NCI-H2196 (cell line): ENCODE results near the gene KRTAP10-6.
"Not testable (repeated sequence)": the region's sequence is repeated elsewhere in the genome, so short reads cannot be mapped to it uniquely, and the experiment has no call there.

Source experiments
- DNase-seq: peaks from one replicate; lab custom pipeline; 2025; ENCODE audit not compliant: unreplicated experiment; lab: John Stamatoyannopoulos, UW

Gene KRTAP10-6

DNA sequence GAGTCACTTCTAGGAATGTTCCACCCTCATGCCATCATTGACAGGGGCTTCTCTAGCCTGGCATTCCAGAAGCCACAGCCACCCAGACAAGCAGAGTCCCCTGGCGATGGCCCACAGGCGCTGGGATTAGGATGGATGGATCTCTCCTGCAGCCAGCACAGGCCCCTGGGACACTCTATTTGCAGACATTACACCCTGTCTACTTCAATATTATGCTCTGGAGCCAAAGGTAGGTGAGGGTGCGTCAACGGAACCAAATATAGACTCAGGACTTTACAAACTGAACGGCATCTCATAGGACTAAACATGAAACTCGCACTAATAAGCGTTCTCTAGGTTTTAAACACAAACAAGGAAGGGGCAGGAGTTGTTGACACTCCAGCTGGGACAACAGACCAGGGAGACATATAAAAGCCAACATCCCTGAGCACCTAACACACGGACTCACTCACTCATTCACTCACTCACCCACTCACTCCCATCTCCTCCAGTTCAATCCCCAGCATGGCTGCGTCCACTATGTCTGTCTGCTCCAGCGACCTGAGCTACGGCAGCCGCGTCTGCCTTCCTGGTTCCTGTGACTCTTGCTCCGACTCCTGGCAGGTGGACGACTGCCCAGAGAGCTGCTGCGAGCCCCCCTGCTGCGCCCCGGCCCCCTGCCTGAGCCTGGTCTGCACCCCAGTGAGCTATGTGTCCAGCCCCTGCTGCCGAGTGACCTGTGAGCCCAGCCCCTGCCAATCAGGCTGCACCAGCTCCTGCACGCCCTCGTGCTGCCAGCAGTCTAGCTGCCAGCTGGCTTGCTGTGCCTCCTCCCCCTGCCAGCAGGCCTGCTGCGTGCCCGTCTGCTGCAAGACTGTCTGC is 8.0 kb upstream of the KRTAP10-6 start, which contains the start of gene KRTAP10-7:
Gene KRTAP10-7, plus strand, starts transcription at position 480 of the 861 bp plus-strand sequence. Its CDS starts 25 bp downstream, at position 505.
- DNase-seq = not testable (repeated sequence)

DNA sequence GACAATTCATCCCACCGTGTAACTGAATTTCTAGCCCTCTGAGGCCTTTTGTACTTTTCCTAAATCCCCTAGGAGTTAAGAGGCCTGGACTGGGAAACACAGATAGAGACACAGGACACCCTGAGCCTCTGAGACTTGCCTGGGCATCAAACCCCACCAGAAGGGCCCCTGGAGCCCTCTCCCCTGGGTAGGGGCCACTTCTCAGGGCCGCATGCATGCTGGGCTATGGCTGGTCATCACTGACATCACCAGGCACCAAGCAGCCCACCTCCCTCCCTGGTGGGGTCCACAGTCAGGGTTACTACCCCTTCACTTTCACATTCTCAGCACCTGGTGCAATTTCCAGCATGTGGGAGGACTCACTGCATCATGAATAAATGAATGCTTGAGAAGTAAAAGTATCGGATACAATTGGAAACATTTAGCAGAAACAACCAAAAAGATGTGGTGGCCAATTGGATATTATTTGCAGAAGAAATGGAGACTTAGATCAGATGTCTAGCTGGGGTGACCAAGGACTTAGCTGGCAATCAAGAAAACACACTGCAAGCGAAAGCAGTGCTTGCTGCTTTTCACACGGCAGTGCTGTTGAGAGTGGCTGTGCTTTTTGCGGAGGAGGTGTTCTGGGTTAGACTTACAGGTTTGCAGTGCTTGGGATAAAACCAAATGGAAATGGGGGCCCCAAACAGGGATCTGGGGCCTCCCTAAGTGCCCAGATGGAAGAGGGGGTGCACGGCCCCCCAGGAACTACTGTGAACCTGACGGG is 7.1 kb upstream of the KRTAP10-6 start:
- DNase-seq = no peak

DNA sequence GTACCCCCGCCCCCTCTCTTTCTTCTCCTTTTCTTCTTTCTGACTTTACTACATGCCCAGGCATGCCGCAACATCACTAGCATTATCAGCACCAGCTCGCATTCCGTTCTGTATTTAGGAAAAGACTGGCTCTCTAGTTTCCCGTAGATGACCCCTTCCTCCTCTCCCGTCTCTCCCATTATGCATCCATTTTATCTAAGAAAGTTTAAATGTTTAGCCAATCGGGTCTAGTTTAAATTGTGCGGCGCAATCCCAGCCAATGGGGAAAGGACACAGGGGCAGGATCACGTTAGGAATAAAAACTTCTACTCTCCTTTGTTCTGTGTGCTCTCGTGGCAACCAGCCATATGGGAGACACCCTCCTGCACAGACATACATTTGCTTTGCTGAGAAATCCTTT is 5.8 kb upstream of the KRTAP10-6 start:
- DNase-seq = no peak

DNA sequence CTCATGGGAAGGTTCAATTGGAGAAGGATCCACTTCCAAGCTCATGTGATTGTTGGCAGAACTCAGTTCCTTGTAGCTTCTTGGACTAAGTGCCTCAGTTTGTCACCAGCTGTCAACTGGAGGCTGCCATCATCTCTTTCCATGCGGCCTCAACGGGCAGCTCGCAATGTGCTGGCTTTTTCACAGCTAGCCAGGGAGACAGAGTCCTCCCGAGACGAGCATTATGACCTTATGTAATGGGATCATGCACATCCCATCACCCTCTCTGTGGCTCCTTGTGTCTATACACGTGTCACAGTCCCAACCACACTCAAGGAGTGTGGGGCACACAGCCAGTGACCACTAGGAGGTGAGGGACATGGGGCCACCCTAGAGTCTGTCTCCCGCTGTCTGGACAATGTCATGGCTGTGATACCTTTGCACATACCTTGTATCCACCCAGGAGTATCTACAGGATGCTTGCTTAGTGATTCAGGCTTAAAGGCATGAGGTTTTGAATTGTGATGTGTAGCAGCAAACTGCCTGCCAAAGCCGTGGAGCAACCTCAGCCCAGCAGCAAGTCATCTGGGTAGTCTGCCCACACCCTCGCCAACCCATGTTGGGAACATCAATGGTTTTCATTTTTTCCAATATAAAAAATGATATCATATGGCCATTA is 3.9 kb upstream of the KRTAP10-6 start:
- no peak for DNase-seq

DNA sequence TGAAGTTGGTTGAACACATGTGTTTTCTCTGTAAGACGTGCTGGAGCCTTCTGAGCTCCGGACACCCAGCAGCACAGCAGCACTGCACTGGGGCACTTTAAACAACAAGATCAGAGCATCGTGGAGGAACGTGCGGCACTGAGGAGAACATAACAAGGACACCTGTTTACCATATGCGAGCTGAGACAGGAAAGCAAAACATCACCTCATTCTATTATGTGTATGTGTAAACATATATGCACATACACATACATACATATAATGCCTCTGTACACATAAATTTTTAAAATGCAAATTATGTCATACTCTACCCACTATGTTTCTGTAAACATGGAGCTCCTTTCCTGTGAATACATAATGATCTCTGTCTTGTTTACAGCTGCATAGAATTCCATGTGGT is 3.2 kb upstream of the KRTAP10-6 start:
- no peak for DNase-seq

DNA sequence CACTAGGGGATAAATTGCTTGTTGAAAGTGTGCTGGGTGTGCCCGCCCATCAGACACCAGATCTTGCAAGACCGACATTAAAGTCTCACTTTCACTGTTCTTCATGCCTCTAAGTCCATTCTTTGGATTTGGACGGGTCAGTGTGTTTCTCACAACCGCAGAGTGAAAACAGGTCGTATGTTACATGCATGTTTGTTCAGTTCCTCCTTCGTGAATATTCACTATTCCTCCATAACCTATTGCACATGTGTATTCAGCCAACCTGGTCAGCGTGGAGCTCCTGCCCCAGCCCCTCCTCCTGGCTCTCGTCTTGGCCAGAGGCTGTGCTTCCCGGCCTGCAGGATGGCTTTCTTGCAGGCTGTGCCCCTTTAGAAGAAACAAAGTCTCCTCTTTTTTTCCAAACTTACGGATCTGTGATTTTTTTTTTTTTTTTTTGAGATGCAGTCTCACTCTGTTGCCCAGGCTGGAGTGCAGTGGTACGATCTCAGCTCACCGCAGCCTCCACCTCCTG is 2.2 kb upstream of the KRTAP10-6 start:
- DNase-seq = no peak

DNA sequence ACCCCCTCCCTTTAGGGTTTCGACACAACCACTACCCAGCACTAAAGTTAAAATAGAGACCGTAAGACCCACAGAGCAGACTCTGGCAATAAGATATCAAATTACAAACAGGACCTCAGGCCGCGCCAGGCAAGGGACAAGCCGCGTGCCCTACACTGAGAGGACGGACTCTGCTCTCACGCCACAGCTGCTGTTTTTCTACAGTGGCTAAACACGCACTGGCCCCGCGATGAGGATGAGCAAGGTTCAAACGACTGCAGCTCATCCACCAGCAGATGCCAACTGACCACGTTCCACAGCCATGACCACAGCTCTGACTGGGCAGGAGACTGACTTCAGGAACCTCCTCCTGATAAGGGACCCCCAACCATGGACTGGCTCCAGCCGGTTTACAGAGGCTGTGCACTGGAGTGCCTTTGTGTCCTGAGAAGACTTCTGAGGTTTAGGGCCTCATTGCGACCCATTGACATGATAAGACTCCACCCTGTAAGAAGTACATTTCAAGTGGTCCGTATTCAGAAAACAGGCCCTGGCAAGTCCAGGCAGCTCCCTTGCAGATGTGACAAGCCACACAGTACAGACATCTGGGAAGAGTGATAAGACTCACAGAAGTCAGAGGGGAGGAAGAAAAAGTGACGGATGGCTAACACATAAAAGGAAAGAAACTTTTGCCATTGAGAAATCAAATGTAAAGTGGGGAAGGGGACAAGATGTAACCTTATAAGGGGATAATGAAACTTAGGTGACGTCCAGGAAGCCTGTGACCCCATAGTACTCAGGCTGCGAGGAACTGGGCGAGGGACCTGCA is 1.5 kb upstream of the KRTAP10-6 start:
- DNase-seq = no peak

DNA sequence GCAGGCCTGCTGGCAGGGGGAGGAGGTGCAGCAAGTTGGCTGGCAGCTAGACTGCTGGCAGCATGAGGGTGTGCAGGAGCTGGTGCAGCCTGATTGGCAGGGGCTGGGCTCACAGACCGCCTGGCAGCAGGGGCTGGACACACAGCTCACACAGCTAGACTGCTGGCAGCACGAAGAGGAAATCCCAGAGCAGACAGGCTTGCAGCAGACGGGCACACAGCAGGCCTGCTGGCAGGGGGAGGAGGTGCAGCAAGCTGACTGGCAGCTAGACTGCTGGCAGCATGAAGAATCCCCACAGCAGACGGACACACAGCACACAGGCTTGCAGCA is 539 bp downstream of the KRTAP10-6 start:
- not testable (repeated sequence) for DNase-seq

DNA sequence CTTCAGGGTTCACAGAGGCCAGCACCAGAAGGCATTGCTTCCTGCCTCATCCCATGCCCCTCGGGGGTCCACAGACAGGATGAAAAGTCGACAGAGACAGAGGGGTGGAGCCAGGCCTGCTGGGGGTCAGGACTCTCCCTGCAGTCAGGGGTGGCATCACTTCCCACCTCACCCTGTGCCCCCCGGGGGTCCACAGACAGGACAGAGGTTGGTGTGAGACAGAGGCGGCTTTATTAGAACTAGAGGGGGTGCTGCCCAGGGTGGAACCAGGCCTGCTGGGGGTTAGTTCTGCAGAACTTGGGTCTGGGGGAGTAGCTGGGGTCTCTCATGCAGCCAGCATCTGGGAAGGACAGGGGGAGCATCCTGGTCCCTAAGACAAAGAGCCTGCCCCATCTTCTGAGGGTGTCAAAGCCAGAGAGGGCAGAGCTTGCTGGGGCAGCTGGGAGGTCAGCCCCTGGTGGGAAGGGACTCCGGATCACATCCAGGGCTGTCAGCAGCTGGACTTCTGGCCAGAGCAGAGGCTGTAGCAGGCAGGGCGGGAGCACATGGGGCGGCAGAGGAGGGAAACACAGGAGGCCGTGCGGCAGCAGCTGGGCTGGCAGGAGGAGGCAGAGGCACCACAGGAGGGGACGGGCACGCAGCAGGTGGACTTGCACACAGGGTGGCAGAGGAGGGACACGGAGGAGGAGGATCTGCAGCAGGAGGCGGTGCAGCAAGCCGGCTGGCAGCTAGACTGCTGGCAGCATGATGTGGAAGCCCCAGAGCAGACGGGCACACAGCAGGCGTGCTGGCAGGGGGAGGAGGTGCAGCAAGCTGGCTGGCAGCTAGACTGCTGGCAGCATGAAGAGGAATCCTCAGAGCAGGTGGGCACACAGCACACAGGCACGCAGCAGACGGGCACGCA is 1.2 kb downstream of the KRTAP10-6 start:
- not testable (repeated sequence) for DNase-seq

DNA sequence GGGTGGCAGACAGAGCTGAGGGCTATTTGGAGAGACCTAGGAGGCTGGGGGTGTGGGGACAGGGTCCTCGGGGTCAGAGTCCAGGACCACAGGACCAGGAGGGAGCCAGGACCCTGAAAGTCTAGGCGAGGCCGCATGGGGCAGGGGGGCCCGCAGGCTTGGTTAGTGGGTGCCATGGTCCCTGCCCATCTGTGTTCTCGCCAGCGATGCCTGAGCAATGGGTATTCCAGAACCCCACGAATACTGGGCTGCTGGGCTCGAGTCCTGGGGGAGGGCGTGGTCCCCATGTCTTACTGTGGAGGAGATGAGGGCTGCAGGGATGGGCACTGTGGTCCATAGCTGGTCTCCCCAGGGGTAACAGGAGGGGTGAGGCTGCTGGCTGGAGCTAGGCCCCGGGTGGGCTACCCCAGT is 2.0 kb downstream of the KRTAP10-6 start:
- no peak for DNase-seq

DNA sequence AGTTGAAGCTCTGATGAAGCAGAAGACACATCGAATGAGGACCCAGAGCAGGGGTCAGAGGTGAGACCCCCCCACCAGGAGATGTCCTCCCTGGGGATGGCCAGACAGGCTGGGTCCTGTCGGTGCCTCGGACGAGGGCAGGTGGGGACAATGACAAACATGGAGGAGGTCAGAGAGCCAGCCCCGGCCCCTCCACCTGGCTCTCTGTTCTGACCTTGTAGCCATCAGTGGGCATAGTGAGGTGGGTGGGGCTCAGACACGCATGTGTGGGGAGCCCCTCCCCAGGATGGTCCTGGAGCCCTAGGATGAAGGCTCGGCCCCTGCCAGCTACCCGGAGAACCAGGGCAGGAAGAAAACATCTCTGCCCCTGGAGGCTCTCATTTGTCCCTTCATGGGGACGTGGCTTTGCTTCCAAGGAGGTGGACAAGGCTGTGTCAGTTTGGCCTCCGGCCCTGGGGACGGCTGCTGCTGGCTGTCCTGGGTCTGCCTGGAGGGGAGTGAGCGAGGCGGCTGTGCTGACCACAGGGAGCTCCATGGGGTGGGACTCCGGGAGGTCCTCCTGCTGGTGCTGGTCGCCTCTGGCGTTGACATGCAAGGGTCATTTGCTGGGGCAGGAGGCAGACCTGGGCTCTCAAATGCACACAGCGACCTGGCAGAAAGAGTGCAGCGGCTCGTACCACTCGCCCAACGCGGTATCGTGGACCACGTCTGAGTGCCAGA is 2.6 kb downstream of the KRTAP10-6 start:
- no peak for DNase-seq

DNA sequence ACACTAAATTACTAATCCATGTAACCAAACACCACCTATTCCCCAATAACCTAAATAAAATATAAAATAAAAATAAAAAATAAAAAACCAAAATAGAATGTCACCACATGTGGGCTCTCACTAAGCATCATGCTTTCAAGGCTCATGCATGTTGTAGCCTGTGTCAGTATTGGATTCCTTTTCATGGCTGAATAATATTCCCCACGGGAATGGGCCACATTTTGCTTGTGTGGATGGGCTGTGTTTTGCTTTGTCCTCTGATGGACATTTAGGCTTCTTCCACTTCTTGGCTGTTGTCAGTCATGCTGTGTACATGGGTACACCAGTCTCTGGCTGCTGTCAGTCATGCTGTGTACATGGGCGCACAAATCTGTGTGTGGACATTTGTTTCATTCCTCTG is 3.2 kb downstream of the KRTAP10-6 start:
- DNase-seq = no peak

DNA sequence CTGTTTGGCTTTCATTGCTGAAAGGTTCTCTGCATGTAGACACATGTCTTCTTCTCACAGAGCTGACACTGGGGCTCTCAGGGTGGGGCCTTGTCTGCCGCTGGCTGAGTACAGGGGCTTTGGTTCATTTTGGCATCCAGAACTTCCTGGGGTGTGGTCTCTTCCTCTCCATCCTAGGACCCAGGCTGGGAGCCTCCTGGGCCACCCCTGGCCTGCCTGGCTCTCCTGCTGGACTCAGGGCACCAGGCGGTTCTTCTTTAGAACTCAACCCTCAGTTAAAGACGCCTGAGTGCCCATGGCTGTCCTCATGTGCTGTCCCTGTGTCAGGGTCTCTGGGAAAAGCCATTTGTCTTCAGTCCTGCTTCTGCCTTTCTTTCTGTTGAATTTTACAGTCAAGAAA is 6.4 kb downstream of the KRTAP10-6 start:
- no peak for DNase-seq

DNA sequence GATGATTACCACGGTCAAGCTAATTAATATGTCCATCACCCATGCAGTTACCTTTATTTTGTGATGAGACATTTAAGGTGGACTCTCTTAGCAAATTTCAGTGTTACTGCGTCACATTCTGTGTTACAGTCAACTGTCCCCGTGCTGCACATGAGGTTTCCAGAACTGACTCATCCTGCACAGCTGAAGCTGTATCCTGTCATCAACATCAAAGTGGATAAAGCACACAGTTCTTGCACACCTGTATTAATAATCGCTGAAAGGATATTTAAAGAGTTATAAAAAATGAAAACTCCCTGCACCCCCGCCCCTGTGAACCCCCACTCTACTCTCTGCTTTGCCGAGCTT is 8.5 kb downstream of the KRTAP10-6 start:
- no peak for DNase-seq

DNA sequence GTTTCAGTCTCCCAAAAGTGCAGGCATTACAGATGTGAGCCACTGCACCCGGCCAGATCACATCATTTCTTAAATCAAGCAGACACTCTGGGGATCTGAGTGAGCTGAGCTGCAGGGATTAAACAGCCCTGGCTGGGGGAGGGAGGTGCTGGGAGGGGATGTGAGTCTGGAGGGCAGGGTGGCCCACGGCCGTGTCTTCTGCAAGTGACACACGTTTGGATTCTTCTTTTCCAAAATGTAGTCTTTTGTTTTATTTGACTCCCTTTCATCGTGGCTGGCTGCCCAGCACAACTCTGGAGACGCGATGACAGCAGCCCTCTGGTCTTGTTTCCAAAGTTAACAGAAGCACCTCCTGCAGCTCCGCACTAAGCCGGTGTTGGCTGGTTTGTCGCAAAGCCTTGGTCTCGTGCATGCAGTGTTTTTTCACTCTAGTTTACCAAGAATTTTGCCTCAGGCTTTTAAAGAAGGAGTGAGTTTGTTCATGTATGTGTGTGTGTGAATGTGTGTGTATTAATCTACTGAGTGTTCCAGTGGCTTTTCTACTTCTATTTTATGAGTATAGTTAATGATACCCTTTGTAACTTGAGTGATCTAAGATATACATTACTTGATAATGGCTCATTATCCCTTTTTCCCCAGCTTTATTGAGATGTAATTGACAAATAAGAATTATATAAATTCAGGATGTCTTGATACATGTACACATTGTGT is 9.1 kb downstream of the KRTAP10-6 start:
- DNase-seq = no peak

DNA sequence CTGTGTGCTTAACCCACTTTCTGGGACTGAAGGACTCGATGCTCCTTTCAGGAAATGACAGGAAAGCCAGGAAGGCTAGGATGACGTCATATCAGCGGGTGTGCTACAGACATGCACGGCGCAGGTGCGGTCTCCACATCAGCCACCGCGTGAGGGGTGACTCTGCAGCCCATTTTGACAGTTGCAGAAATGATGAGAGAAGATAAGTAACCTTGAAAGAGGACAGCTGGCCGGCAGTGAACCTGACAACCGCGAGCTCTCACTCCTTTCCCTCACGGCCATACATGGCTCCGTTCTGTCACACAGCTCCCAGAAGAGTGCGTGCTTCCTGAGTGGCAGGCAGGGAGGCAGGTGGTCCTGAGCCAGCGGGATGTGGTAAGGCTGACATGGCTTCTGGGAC is 10.2 kb downstream of the KRTAP10-6 start:
- no peak for DNase-seq

DNA sequence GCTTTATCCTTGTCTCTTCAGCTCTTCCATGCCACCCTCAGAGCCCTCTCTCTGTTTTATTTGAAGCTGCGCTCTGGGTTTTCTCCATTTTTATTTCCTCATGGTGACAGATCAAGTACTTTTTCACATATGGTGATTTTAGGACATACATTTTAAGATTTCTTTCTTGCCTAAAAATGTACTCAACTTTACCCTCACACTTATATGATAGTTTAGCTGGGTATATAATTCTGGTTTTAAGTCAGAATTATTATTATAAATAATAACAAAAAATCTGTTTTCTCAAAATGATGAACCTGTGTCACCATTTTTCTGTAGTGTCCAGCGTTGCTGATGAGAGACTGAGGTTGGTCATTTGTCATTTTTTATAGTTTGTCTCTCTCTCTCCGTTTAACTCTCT is 11.1 kb downstream of the KRTAP10-6 start:
- DNase-seq = no peak

DNA sequence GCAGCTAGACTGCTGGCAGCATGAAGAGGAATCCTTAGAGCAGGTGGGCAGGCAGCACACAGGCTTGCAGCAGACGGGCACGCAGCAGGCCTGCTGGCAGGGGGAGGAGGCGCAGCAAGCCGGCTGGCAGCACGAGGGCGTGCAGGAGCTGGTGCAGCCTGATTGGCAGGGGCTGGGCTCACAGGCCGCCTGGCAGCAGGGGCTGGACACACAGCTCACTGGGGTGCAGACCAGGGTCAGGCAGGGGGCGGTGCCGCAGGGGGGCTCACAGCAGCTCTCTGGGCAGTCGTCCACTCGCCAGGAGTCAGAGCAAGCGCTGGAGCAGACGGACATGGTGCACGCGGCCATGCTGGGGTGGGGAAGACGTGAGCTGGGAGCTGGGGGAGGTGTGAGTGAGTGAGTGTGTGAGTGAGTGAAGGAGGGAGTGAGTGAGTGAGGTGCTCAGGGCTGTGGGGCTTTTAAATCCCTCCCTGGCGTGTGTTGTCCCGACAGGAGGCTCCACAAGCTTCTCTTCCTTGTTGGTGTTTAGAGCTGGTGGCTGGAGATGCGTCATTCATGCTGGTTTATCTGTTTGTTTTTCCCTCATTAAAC is 12.0 kb downstream of the KRTAP10-6 start, which contains the start of gene KRTAP10-5:
Gene KRTAP10-5, minus strand, starts transcription at position 374 of the 591 bp plus-strand sequence. Its CDS starts 26 bp downstream, at position 348.
- not testable (repeated sequence) for DNase-seq
